AG09309 (cell line): Measurements from ENCODE around the gene TMX1.

Experiments used
- DNase-seq: peaks from one replicate; pipeline ENCODE4 v3.0.0-alpha.2; 2010; ENCODE audit warnings: low read depth
- H3K4me3 ChIP-seq: 2 replicates; pipeline ENCODE4 v1.5.1; 2011; ENCODE audit warnings: mild to moderate bottlenecking, low read depth, low read length, moderate library complexity; ENCODE audit not compliant: control insufficient read depth
- TF ChIP-seq, protein P1 (sequence below): IDR thresholded peaks from 2 replicates; pipeline ENCODE4 v1.5.1; 2011; ENCODE audit warnings: mild to moderate bottlenecking, low read depth, low read length, inconsistent platforms; ENCODE audit not compliant: insufficient read depth, control insufficient read depth; ENCODE audit errors: missing control alignments

Gene TMX1, protein sequence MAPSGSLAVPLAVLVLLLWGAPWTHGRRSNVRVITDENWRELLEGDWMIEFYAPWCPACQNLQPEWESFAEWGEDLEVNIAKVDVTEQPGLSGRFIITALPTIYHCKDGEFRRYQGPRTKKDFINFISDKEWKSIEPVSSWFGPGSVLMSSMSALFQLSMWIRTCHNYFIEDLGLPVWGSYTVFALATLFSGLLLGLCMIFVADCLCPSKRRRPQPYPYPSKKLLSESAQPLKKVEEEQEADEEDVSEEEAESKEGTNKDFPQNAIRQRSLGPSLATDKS

DNA sequence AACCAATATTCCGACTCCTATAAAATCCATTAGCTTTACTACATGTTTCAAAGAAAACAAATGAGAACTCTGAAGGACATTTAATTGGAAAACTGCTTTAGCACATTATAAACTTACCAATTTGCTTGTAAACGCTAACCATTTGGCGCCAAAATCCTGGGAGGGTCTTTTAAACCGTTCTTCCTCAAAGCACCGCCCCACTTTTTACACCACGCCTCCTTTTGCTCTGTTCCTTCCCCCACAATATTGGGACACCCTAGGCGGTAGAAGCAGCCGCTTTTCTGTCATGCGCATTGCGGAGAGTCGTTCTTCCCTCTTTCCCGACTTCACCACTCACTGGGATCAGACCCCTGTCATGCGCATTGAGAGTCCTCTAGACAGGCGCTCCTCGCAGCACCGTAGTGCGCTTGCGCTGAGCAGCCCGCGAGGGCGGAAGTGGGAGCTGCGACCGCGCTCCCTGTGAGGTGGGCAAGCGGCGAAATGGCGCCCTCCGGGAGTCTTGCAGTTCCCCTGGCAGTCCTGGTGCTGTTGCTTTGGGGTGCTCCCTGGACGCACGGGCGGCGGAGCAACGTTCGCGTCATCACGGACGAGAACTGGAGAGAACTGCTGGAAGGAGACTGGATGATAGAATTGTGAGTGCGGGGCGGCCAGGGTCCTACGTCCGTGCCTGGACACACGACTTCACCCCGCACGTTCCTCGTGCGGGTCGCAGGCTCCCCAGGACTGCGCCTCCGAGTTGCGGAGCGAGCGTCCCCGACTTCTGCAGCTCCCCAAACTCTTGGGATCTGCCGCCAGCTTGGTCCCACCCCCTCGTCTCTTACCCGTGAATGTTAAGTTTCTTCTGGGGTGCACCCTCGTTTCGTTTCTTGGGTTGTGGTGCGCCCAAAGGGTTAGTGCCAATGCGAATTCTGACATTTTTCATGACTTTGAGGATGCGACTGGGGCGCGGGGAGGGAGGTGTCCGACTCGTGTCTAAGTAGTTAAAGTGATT is at the start of gene TMX1:
Gene TMX1, plus strand, starts transcription at position 435 of the 991 bp plus-strand sequence. Its CDS starts 46 bp downstream, at position 481.
- DNase-seq: peak; percentile 92
- TF ChIP-seq, protein P1, sequence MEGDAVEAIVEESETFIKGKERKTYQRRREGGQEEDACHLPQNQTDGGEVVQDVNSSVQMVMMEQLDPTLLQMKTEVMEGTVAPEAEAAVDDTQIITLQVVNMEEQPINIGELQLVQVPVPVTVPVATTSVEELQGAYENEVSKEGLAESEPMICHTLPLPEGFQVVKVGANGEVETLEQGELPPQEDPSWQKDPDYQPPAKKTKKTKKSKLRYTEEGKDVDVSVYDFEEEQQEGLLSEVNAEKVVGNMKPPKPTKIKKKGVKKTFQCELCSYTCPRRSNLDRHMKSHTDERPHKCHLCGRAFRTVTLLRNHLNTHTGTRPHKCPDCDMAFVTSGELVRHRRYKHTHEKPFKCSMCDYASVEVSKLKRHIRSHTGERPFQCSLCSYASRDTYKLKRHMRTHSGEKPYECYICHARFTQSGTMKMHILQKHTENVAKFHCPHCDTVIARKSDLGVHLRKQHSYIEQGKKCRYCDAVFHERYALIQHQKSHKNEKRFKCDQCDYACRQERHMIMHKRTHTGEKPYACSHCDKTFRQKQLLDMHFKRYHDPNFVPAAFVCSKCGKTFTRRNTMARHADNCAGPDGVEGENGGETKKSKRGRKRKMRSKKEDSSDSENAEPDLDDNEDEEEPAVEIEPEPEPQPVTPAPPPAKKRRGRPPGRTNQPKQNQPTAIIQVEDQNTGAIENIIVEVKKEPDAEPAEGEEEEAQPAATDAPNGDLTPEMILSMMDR: no peak
- H3K4me3 ChIP-seq: peak within 1 kb of the TSS; percentile 93

DNA sequence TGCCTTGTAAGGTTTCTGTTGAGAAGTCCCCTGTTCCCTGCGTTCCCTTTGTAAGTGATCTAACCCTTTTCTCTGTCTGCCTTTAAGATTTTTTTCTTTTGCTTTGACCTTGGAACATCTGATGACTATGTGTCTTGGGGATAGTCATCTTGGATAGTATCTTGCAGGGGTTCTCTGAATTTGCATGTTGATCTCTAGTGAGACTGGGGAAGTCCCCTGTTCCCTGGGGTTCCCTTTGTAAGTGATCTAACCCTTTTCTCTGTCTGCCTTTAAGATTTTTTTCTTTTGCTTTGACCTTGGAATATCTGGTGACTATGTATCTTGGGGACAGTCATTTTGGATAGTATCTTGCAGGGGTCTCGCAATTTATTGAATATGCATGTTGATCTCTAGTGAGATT is 38.2 kb upstream of the TMX1 start:
- no peak for DNase-seq
- H3K4me3 ChIP-seq: no peak overlapping the region
- TF ChIP-seq, protein P1: no peak

DNA sequence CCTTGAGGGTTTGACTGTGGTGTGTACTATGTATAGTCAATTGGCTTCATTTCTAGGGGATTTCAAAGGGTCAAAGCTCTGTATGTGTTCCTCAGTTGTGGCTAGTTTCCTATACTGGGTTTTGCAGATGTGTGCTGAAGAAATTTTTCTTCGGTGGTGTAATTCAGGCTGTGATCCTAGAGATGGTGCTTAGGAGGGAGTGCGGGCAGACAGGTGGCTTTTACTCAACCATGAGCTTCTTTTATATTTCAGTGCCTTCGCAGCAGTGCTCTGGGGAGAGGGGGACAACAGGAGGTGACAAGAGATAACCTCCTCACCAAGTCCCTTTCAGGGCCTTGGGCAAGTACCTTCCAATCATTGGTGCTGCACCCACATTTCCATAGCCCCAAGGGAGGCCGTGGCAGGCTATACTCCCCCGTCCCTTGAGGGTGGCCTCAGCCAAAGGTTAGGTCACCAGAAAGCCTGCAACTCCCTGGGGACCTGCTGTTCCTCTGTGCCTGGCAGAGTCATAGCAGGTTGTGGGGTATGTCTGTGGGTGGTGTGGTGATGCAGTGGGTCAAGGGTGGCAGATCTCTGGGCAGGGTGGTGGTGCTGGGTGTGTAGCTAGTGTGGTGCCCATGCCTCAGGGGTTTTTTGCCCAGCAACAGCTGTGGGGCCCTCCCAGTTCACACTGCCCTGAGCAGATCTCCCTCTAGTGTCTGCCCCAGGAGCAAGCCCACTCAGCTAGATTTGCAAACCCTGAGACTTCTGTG is 37.0 kb upstream of the TMX1 start:
- DNase-seq: no peak
- TF ChIP-seq, protein P1: no peak
- H3K4me3 ChIP-seq: no peak overlapping the region

DNA sequence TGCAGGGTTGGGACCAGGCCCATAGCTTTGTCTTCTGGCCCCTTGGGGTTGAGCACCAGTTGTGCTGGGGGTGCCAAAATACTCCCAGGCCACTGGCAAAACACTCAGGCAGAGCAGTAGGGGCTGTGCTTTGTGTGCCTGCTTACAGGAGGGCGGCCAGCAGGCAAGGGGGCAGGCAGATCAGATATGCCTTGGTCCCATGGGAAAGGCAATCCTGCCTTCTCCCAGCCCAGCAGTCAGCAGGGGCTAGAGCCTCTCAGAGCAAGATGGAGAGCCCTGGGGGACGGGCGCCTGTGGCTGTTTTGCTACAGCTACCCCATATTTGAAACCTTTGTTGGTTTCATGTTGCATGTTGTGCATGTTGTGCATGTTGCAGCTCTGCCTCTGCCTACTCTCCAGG is 36.2 kb upstream of the TMX1 start:
- TF ChIP-seq, protein P1: no peak
- no peak for DNase-seq
- no peak overlapping the region for H3K4me3 ChIP-seq

DNA sequence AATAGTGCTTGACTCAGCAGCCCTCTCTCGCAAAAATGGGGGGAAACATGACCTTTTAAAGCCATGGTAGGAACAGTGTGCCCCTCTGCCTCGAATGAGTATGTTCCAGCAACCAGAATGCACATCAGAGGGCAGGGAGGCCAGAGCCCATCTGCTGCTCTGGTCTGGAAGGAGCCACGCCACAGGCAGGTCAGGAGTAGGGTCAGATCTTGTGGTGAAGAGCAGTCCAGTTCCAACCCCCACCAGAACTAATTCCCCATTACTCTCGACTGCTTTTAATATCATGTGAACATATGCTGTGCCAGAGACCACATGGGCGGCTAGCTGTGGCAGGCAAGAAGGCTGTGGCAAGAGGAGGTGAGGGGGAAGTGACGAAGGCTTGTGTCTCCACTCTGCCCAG is 34.6 kb upstream of the TMX1 start:
- no peak overlapping the region for H3K4me3 ChIP-seq
- TF ChIP-seq, protein P1: no peak
- DNase-seq: no peak

DNA sequence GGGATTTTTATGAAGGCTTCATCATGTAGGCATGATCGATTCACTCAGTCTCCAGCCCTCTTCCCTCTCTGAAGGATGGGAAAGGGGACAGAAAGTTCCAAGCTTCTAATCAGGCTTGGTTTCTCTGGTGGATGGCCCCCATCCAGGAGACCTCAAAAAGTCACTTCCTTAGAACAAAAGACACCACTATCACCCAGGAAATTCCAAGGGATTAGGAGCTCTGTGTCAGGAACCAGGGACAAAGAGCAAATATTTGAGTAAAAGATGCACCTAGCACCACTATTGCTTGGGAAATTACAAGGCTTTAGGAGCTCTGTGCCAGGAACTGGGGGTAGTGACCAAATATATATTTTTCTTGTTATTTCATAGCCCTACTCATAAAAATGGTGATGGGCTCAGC is 33.6 kb upstream of the TMX1 start:
- TF ChIP-seq, protein P1: no peak
- no peak overlapping the region for H3K4me3 ChIP-seq
- DNase-seq: no peak
